Stimulated activated CD8-positive, alpha-beta memory T cell treated with anti-CD3 and anti-CD28 coated beads, Interleukin-7, amount 100 ng/mL, for 1 hour (primary cell): ENCODE measurements around the gene COX7A2L.

Source experiments
- DNase-seq, 2 donors: peaks; one replicate each; pipeline ENCODE4 v3.0.0-alpha.2; 2020; ENCODE audit warnings: low read depth in 2 of 2

Gene COX7A2L

GRCh38 chr2:42317945-42318344 is 43.1 kb downstream of the COX7A2L start:
- no peak for DNase-seq

GRCh38 chr2:42317486-42317885 is 43.5 kb downstream of the COX7A2L start:
- no peak for DNase-seq

- DNase-seq = no peak
Observed at GRCh38 chr2:42316910-42317309, 44.1 kb downstream of the COX7A2L start.

DNA sequence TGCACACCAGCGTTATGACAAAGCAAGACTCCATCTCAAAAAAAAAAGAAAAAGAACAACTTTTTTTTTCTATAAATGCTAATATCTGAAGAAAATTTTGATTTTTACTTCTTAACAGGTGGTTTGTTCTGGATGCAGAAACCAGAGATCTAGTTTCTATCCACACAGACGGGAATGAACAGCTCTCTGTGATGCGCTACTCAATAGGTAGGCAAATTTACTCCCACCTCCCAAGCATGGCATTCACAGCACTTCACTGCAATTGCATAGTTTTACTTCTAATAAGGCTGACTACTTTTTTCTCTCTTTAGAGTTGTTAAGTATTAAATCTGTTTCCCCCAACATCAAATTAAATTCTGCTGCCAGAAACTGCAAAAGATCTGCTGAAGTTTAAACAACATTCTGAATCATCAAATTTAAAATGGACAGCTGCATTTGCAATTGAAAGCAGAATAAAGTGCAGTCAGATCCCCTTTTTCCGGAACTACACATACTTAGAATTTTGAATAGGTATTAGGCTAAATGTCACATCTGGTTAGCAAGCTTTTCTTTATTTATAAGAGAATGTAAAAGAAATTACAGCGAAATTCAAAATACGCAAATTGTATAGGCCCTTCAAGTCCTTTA is 45.1 kb downstream of the COX7A2L start:
- DNase-seq = no peak

GRCh38 chr2:42314892-42315468 is 46.0 kb downstream of the COX7A2L start:
- no peak for DNase-seq

DNA sequence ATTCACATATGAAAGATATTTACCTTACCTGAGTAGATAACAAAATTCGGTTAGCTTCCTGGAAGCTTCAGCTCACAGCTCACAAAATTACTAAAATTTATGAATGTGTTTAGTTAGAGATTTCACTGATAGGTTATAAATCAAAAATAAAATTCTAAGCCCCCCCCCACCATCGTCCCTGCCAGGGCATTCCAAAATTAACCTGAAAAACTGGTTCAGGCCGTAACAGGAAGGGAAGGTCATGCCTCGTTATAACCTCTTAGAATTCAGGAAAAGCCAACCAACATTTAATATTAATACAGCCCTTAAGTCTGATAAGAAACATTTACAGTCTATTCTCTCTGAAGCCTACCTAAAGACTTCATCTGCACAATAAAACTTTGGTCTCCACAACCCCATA is 48.9 kb downstream of the COX7A2L start:
- DNase-seq = no peak

- DNase-seq = no peak
Observed at GRCh38 chr2:42310007-42310515, 51.0 kb downstream of the COX7A2L start.

GRCh38 chr2:42309366-42309765 is 51.7 kb downstream of the COX7A2L start:
- DNase-seq = no peak

DNA sequence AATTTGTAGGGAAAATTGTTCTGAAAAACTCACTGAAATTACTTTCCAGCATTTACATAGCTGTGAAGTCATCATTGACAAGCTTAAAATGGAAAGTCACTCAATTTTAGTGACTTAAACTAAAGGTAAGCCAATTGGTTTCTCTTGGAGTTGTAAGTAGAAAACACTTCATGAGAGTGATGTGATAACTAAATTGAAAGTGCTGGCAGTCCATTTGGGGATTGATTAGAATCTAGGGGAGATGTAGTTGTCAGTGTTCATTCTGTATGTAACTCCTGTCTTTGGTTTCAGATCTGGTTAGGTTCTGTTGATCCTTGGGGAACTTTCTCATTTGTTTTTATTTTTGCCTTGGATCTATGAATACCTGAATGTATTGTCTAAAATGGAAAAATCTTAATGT is 53.8 kb downstream of the COX7A2L start:
- DNase-seq = no peak

DNA sequence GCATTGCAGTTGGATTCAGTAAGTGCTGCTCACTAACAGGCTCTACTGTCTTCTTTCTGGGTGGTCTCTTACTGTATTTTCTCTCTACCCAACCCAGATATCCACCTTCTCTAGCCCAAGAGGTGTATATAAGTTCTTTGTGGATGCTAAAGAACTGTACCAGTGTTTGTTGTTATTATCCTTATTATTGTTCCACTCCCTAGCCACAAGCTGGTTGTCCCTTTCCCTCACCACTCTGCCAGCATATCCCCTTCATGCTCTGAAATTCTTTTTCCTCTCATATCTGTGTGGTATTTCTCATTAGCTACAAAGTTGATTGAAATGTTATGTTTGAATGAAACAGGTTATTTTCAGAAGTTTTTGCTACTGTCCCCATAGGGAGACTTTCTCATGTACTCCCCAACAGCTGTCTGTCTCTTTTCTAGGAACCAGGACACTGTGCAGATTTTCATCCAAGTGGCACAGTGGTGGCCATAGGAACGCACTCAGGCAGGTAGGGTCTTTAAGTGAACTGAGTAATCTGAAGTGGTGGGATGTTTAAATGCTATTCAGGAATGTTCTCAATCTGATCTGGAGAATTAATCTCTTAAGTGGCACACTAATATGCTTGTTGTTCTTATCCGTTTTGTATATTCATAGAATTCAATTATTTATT is 56.8 kb downstream of the COX7A2L start:
- no peak for DNase-seq

GRCh38 chr2:42303252-42303651 is 57.8 kb downstream of the COX7A2L start:
- DNase-seq = no peak

GRCh38 chr2:42300527-42300926 is 60.5 kb downstream of the COX7A2L start:
- no peak for DNase-seq
